ENCODE measurements around the gene AMZ2.
"Not testable (repeated sequence)": the region's sequence is repeated elsewhere in the genome, so short reads cannot be mapped to it uniquely, and the experiment has no call there.

The AMZ2 gene

DNA sequence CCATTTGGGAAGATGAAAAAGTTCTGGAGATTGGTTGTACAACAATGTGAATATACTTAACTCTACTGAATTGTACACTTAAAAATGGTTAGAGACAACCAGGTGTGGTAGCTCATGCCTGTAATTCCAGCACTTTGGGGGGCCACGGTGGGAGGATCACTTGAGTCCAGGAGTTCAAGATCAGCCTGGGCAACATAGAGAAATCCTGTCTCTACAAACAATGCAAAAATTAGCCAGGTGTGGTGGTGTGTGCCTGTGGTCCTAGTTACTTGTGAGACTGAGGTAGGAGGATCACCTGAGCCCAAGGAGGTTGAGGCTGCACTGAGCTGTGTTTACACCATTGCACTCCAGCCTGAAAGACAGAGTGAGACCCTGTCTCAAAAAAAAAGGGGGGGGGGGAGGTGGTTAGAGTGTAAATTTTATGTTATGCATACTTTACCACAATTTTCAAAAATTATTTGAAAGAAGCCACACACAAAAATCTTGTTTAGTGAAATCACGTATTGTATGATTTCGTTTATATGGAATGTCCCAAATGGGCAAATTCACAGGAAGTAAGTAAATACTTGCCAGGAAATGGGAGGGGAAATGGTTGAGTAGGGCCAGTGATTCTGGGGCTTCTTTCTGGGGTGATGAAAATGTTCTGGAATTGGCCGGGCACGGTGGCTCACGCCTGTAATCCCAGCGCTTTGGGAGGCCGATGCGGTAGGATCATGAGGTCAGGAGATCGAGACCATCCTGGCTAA, 37.1 kb upstream of the AMZ2 start:
- no peak overlapping the region for H3K4me3 ChIP-seq (replicated peaks; ENCODE audit: low read depth, low read length)
- no peaks in the 10 kb centered on the region for H3K27me3 ChIP-seq (replicated peaks; ENCODE audit: control insufficient read depth, insufficient read depth, low read length)
- H3K36me3 ChIP-seq (ENCODE audit: control insufficient read depth, insufficient read depth, low read length) = peaks cover 2% of the 10 kb centered on the region
- TF ChIP-seq, protein P1, sequence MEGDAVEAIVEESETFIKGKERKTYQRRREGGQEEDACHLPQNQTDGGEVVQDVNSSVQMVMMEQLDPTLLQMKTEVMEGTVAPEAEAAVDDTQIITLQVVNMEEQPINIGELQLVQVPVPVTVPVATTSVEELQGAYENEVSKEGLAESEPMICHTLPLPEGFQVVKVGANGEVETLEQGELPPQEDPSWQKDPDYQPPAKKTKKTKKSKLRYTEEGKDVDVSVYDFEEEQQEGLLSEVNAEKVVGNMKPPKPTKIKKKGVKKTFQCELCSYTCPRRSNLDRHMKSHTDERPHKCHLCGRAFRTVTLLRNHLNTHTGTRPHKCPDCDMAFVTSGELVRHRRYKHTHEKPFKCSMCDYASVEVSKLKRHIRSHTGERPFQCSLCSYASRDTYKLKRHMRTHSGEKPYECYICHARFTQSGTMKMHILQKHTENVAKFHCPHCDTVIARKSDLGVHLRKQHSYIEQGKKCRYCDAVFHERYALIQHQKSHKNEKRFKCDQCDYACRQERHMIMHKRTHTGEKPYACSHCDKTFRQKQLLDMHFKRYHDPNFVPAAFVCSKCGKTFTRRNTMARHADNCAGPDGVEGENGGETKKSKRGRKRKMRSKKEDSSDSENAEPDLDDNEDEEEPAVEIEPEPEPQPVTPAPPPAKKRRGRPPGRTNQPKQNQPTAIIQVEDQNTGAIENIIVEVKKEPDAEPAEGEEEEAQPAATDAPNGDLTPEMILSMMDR (IDR thresholded peaks at IDR 0.05; ENCODE audit: insufficient read depth, low read length, poor library complexity, severe bottlenecking) = no peak
- no peak for DNase-seq (ENCODE audit: extremely low read depth, insufficient read length)

- DNase-seq (ENCODE audit: extremely low read depth, insufficient read length) = not testable (repeated sequence)
Measured at GRCh38 chr17:68213428-68214411, 34.1 kb upstream of the AMZ2 start.

DNA sequence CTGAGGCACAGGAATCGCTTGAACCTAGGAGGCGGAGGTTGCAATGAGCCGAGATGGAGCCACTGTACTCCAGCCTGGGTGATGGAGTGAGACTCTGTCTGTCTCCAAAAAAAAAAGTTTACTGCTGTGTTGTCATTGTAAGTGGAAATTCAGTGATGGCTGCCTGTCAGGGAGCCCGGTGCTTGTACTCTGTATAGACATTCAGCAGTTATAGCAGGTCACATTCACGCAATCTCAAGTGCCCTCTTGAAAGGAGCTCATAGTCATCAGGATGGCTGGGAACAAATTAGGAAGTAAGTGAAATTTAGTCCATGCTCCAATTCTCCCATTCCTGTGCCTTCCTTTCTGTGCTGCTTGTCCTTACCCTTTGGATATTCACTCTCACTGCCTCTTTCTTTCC, 32.4 kb upstream of the AMZ2 start:
- not testable (repeated sequence) for H3K27me3 ChIP-seq (replicated peaks; ENCODE audit: control insufficient read depth, insufficient read depth, low read length); H3K36me3 ChIP-seq (ENCODE audit: control insufficient read depth, insufficient read depth, low read length); H3K4me3 ChIP-seq (replicated peaks; ENCODE audit: low read depth, low read length); DNase-seq (ENCODE audit: extremely low read depth, insufficient read length)

More at GRCh38 chr17:68213428-68214411, 34.1 kb upstream of the AMZ2 start:
- H3K27me3 ChIP-seq (replicated peaks; ENCODE audit: control insufficient read depth, insufficient read depth, low read length); H3K4me3 ChIP-seq (replicated peaks; ENCODE audit: low read depth, low read length); H3K36me3 ChIP-seq (ENCODE audit: control insufficient read depth, insufficient read depth, low read length): not testable (repeated sequence)

DNA sequence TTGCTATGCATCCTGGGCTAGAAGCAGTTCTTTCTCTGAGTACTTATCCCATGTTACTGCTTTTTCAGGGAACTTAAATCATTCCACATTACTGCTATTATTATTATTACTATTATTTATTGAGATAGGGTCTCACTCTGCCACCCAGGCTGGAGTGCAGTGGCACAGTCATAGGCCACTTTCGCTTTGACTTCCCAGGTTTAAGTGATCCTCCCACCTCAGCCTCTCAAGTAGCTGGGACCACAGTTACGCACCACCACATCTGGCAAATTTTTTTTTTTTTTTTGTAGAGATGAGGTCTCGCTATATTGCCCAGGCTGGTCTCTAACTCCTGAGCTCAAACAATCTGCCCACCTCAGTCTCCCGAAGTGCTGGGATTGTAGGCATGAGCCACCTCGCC, 28.4 kb upstream of the AMZ2 start:
- DNase-seq (ENCODE audit: extremely low read depth, insufficient read length); H3K36me3 ChIP-seq (ENCODE audit: control insufficient read depth, insufficient read depth, low read length); H3K4me3 ChIP-seq (replicated peaks; ENCODE audit: low read depth, low read length): not testable (repeated sequence)

DNA sequence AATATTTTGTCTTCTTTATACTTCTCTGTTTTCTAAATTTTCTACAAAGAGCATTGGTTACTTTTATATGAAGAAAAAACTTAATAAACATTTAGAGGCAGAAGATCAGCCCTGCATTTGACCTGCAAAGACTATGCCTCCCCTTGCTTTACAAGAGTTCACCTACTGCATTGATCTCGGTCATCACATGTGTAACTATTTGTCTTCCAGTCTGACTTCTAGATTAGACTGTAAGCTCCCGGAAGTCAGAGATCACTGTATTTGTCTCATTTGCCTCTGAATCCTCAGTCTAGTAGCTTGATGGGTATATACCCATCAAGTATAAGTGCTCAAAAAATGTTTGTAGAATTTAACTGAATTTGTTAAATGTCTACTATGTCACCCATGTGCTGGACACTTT, 27.7 kb upstream of the AMZ2 start:
- DNase-seq (ENCODE audit: extremely low read depth, insufficient read length); H3K4me3 ChIP-seq (replicated peaks; ENCODE audit: low read depth, low read length); H3K36me3 ChIP-seq (ENCODE audit: control insufficient read depth, insufficient read depth, low read length); H3K27me3 ChIP-seq (replicated peaks; ENCODE audit: control insufficient read depth, insufficient read depth, low read length): not testable (repeated sequence)

More for the DNA sequence above, 28.4 kb upstream of the AMZ2 start:
- not testable (repeated sequence) for H3K27me3 ChIP-seq (replicated peaks; ENCODE audit: control insufficient read depth, insufficient read depth, low read length)

- H3K27me3 ChIP-seq (replicated peaks; ENCODE audit: control insufficient read depth, insufficient read depth, low read length); H3K4me3 ChIP-seq (replicated peaks; ENCODE audit: low read depth, low read length); H3K36me3 ChIP-seq (ENCODE audit: control insufficient read depth, insufficient read depth, low read length); DNase-seq (ENCODE audit: extremely low read depth, insufficient read length): not testable (repeated sequence)
Measured at GRCh38 chr17:68220786-68221185, 27.1 kb upstream of the AMZ2 start.

DNA sequence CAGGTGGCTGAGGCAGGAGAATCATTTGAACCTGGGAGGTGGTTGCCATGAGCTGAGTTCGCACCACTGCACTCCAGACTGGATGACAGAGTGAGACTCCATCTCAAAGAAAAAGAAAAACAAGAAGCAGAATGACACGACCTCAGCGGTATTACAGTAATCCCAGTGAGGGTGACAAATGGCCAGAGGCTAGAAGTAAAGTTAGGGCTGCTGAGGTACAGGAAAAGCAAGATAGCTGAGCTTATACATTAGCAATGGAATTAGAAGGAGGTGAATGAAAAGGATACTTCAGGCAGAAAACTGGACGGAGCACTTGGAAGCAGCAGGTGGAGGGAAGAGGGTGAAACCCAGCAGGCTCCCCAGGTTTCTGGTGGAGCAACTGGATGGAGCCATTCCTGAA, 26.1 kb upstream of the AMZ2 start:
- Histone ChIP-seq H3K36me3 (ENCODE audit: control insufficient read depth, insufficient read depth, low read length) (no peaks in the 10 kb centered on the region), H3K27me3 (replicated peaks; ENCODE audit: control insufficient read depth, insufficient read depth, low read length) (no peaks in the 10 kb centered on the region), H3K4me3 (replicated peaks; ENCODE audit: low read depth, low read length) (no peak overlapping the region)
- TF ChIP-seq, protein P1 (IDR thresholded peaks at IDR 0.05; ENCODE audit: insufficient read depth, low read length, poor library complexity, severe bottlenecking) = no peak
- no peak for DNase-seq (ENCODE audit: extremely low read depth, insufficient read length)

DNA sequence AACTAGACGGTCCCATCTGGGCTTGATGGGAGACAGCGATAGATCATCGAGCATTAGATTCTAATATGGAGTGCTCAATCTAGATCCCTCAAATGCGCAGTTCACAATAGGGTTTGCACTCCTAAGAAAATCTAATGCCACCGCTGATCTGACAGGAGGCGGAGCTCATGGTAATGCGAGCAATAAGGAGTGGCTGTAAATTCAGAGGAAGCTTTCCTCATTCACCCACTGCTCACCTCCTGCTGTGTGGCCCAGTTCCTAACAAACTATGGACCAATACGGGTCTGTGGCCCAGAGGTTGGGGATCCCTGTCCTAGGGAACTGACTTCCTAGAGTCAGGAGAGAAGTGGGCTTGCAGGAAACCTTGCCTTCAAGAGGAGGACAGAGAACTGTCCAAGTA, 25.2 kb upstream of the AMZ2 start:
- DNase-seq (ENCODE audit: extremely low read depth, insufficient read length) = no peak
- Histone ChIP-seq H3K27me3 (replicated peaks; ENCODE audit: control insufficient read depth, insufficient read depth, low read length) (no peaks in the 10 kb centered on the region), H3K36me3 (ENCODE audit: control insufficient read depth, insufficient read depth, low read length) (no peaks in the 10 kb centered on the region), H3K4me3 (replicated peaks; ENCODE audit: low read depth, low read length) (no peak overlapping the region)
- TF ChIP-seq, protein P1 (IDR thresholded peaks at IDR 0.05; ENCODE audit: insufficient read depth, low read length, poor library complexity, severe bottlenecking) = no peak

GRCh38 chr17:68225055-68225454, 22.8 kb upstream of the AMZ2 start:
- DNase-seq (ENCODE audit: extremely low read depth, insufficient read length); H3K36me3 ChIP-seq (ENCODE audit: control insufficient read depth, insufficient read depth, low read length); H3K27me3 ChIP-seq (replicated peaks; ENCODE audit: control insufficient read depth, insufficient read depth, low read length); H3K4me3 ChIP-seq (replicated peaks; ENCODE audit: low read depth, low read length): not testable (repeated sequence)

- DNase-seq (ENCODE audit: extremely low read depth, insufficient read length); H3K36me3 ChIP-seq (ENCODE audit: control insufficient read depth, insufficient read depth, low read length); H3K4me3 ChIP-seq (replicated peaks; ENCODE audit: low read depth, low read length); H3K27me3 ChIP-seq (replicated peaks; ENCODE audit: control insufficient read depth, insufficient read depth, low read length): not testable (repeated sequence)
Measured at GRCh38 chr17:68228039-68228680, 19.7 kb upstream of the AMZ2 start.
